Cortex of kidney (tissue), 1 donor: ENCODE measurements around the gene EID3.
"Not testable (repeated sequence)": the region's sequence is repeated elsewhere in the genome, so short reads cannot be mapped to it uniquely, and the experiment has no call there.

Experiments used
- DNase-seq: peaks from one replicate; lab custom pipeline; 2025; lab: John Stamatoyannopoulos, UW

EID3 gene

GRCh38 chr12:104290320-104290719 is 13.2 kb upstream of the EID3 start:
- DNase-seq: no peak

DNA sequence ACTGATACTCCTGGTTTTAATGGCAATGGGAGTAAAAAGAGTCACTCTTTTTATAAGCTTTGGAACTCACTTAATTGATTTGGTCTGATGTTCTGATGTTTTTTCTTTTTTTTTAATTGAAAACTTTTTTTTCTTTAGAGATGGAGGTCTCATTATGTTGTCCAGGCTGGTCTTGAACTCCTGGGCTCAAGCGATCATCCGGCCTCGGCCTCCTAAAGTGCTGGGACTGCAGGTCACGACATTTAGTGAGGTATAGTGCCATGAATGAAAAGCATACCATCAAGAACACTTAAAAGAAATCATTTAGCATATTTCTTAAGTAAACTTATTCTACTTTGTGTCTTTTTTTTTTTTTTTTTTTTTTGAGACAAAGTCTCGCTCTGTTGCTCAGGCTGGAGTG is 12.7 kb upstream of the EID3 start:
- DNase-seq: no peak

- no peak for DNase-seq
These were observed 11.5 kb upstream of the EID3 start for GRCh38 chr12:104291867-104292524.

GRCh38 chr12:104292872-104293794 is 10.4 kb upstream of the EID3 start:
- DNase-seq: no peak

DNA sequence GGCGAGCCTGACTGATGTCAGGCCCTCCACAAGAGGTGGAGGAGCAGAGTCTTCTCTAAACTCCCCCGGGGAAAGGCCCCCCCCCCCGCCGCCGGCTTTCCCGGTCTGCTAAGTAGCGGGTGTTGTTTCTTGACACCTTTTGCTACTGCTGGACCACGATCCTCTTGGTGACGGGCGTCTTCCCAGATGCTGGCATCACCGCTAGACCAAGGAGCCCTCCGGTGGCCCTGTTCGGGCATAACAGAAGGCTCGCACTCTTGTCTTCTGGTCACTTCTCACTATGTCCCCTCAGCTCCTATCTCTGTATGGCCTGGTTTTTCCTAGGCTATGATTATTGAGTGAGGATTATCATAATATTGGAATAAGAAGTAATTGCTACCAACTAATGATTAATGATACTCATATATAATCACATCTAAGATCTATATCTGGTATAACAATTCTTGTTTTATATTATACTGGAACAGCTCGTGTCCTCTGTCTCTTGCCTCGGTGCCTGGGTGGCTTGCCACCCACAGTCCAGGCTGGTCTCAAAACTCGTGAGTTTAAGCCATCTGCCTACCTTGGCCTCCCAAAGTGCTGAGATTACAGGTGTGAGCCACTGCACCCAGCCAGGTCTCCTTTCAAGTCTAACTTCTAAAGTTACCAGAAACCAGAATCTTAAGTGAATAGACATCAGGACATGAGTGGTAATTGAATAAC is 9.2 kb upstream of the EID3 start:
- DNase-seq: not testable (repeated sequence)

GRCh38 chr12:104294927-104295668 is 8.4 kb upstream of the EID3 start:
- DNase-seq: no peak

DNA sequence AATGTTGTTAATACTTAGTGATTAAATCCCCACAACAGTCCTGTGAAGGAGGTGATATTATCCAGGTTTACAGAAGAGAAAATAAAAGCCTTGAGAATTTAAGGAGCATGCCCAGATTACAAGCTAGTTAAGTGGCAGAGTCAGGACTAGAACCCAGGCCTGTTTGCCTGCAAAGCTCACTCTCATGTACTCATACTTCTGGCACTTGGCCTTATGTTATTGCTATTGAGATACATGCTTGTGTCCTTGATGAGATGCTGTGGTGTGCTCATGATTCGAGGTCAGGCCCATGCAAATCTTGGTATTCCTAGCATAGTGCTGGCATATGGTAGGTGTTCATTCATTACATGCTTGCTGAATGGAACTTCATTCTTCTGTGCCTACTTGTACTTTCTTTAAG is 7.6 kb upstream of the EID3 start:
- no peak for DNase-seq

DNA sequence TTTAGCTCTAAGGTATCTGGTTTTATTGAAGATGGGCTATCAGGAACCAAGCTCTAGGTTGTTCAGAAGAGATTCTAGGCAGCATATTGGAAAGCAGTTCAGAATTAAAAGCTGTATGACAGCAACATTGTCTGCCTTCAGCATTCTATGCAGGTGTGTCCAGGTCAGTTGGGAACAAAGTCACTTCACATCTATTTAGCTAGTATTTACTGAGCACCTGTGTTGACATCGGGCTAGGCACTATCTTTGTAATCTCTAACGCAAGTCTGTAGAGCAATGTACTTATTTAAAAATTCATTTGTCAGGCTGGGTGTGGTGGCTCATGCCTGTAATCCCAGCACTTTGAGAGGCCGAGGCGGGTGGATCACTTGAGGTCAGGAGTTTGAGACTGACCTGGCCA is 6.8 kb upstream of the EID3 start:
- DNase-seq: no peak

DNA sequence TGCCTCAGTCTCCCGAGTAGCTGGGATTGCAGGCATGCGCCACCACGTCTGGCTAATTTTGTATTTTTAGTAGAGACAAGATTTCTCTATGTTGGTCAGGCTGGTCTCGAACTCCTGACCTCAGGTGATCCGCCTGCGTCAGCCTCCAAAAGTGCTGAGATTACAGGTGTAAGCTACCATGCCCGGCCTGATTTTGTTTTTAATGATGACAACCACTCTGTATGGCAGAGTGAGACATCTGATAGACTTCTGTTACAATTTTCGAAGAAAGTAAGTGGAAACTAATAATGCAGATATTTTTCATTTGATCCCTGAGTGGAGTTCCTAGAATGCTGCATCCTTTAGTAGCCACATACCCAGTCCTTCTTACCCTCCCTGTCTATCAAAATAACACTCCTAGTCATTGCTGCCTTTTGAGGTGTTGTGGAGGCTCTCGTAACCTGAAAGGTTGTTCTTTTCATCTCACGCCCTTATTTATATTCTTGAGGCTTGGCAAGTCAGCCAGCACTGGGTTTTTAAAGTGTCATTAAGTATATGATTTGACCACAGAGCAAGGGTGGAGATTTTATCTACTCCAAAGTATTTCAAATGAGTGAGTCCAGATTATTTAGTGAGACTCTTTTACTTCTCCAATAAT is 5.9 kb upstream of the EID3 start:
- no peak for DNase-seq

DNA sequence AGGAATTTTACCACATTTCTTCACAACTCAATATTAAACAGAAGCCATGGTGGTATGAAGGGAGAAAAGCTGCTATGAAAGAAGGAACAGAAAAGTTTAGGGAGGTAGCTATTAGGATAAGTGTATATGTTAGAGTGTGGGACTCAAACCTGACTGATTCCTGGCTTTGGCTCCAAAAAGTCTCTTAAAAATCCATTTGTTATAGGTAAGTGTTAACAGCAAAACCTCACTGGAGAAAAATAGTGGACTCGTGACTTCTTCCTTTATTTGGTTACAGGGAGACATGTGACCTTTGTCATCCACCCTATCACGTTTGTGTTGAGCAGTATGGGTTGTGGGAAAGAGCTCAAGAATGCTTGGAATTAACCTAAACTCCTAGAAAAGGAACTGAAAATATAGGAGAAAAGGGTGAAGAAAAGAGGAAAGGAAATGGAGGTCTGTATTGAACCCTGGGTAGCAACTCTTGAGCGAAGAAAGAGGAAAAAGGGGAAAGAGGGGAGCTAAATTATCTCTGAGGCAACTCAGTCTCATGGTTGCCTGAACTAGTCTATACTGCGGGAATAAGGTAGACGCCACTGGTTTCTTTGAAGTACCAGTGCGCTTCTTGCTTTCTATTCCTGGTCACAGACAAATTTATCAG is 3.6 kb upstream of the EID3 start:
- no peak for DNase-seq

DNA sequence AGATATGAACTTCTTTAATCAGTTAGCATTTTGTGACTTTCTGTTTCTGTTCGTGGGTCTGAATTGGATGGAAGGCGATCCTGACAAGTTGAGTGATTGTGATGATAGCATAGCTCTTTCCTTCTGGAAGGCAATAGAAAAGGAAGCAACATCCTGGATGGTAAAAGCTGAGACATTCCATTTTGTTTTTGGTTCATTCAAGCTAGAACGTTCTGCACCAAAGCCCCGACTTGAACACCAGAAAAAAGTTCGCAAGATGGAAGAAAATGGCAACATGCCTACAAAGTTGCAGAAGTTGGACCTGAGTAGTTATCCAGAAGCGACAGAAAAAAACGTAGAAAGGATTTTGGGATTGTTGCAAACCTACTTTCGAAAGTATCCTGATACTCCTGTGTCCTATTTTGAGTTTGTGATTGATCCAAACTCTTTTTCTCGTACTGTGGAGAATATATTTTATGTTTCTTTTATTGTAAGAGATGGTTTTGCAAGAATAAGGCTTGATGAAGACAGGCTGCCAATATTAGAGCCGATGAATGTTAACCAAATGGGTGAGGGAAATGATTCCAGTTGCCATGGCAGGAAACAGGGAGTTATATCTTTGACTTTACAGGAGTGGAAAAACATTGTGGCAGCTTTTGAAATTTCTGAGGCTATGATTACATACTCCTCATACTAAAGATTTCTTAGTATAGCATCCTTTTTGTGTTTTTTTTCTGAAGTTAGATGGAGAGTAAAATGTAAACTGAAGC is 896 bp downstream of the EID3 start:
- no peak for DNase-seq

DNA sequence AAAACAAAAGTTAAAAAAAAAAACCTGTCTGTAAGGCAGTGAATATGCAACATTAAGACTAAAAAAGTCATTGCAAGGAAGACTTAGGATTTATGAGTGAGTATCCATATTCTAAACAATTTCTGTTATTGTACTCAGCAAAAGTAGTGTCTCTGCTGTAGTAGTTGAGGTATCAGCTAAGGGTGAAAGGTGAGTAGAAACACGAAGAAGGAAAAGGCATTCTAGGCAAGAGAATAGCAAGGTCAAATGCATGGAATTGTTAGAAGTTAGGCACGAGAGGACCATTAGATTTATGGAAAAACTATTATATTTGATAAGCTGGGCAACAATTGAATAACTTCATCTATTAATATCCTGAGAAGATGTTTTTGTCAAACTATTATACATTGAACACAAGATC is 1.8 kb downstream of the EID3 start:
- no peak for DNase-seq

- DNase-seq: no peak
These were observed 2.8 kb downstream of the EID3 start for GRCh38 chr12:104306376-104306775.

- DNase-seq: no peak
These were observed 3.6 kb downstream of the EID3 start for GRCh38 chr12:104306943-104307654.

DNA sequence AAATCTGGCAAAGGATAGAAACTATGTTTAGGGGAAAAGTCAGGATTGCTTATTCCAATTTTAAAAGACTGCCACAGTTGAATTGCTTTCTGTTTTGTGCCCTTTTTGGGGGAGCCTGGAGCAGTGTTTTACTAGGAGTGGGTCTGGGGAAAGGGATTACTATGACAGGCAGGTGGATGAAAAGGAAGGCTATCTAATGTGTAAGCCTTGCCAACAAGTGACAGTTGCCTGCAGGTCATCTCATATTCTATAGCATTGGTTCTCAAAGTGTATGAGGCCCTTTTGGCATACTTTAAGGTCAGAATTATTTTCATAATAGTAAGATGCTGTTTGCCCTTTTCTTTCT is 4.1 kb downstream of the EID3 start:
- no peak for DNase-seq

GRCh38 chr12:104309446-104309993 is 6.0 kb downstream of the EID3 start:
- DNase-seq: no peak

DNA sequence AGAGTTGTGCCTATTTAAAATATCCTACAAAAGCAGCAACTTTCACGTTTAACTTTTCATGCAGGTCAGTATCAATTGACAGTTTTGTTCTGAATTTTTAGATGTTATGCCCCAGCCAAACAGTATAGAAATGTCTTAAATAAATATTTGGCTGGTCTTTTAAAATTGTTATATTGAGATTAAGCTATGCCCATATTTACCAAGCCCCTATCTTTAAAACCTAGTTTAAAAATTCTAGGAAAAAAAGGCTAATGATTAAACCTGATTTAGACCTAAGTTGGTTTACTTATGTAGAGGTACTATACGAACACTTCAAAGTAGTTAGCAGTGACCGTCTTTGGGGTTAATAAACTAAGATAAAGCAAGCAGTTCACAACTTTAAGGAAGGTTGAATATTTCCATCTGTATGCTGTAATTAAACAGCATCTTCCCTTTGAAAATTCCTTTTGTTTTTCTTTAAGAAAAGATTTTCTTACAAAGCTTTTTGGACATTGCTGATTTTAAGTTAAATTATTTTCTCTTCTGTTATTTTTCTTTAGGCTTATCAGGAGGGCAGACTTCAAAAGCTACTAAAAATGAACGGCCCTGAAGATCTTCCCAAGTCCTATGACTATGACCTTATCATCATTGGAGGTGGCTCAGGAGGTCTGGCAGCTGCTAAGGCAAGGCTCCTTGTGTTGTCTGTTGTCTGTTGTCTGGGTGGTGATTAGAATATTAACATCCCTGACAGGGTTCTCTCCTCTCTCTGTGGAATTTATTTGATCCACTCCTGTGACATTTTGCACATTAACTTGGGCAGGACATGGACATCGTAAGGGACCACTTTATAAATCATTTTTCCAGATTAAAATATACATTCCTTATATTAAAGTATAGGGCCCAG is 7.5 kb downstream of the EID3 start:
- DNase-seq: no peak

GRCh38 chr12:104312202-104312601 is 8.7 kb downstream of the EID3 start:
- no peak for DNase-seq

DNA sequence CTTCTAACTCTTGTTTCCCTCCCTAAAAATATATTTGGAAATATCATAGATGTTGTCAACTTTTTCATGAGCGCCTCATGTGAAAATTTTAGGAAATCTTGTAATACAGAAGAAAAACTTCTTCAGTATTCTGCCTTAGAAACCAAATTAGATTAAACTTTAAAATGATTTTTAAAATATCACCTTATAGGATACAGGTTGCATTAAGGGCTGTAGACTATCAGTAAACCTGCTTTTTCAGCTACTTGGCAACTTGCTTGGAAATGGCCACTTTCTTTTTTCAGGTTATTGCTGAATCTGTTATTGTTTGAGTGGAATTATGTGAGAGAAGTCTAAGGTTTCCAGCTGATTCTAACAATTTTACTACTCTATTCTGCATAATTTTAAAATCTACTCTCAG is 9.1 kb downstream of the EID3 start:
- no peak for DNase-seq
